GM10266 (cell line): Measurements from ENCODE around the gene KLF1.

Experiments used
- DNase-seq: peaks from one replicate; pipeline ENCODE4 v3.0.0; 2012; ENCODE audit errors: extremely low spot score
- CTCF ChIP-seq: IDR thresholded peaks from 2 replicates; pipeline ENCODE4 v1.5.1; 2012; ENCODE audit warnings: mild to moderate bottlenecking, low read depth; ENCODE audit not compliant: control insufficient read depth, insufficient read depth; ENCODE audit errors: missing control alignments

KLF1 gene

GRCh38 chr19:12872255-12872654 is 14.7 kb downstream of the KLF1 start:
- DNase-seq = no peak
- TF ChIP-seq CTCF = no peak

DNA sequence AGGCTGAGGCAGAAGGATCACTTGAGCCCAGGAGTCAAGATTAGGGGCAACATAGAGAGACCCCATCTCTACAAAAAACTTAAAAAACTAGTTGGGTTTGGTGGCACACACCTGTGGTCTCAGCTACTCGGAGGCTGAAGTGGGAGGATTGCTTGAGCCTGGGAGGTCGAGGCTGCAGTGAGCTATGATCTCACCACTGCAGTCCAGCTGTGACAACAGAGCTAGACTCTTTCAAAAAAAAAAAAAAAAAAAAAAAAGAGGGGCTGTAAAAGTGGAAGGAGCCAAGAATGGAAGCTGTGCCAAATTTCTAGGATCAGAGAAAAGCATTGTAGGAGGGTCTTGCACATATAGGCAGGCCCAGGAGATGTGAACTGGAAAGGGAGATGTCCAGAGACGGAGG is 15.3 kb downstream of the KLF1 start:
- no peak for TF ChIP-seq CTCF
- DNase-seq = no peak

DNA sequence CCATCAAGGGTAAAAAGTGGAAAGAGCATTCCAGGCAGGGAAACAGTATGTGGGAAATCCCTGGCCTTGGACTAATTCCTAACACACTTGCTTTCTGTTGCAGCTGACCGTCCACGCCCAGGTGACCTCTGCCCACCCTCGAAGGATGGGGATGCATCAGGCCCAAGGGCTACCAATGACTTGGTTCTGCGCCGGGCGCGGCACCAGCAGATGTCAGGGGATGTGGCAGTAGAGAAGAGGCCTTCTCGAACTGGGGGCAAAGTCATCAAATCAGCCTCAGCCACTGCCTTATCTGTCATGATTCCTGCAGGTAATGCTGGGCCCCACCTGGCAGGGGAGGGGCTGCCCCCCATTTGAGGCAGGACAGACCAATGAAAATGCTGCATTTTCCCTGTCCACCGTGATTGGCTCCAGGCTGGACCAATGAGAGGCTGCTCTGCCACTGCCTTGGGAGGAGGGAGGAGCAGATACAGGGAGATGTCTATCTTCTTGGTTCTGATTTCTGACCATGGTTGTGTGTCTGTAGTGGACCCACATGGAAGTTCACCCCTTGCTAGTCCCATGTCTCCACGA is 18.4 kb downstream of the KLF1 start:
- peak; percentile 72 for DNase-seq

DNA sequence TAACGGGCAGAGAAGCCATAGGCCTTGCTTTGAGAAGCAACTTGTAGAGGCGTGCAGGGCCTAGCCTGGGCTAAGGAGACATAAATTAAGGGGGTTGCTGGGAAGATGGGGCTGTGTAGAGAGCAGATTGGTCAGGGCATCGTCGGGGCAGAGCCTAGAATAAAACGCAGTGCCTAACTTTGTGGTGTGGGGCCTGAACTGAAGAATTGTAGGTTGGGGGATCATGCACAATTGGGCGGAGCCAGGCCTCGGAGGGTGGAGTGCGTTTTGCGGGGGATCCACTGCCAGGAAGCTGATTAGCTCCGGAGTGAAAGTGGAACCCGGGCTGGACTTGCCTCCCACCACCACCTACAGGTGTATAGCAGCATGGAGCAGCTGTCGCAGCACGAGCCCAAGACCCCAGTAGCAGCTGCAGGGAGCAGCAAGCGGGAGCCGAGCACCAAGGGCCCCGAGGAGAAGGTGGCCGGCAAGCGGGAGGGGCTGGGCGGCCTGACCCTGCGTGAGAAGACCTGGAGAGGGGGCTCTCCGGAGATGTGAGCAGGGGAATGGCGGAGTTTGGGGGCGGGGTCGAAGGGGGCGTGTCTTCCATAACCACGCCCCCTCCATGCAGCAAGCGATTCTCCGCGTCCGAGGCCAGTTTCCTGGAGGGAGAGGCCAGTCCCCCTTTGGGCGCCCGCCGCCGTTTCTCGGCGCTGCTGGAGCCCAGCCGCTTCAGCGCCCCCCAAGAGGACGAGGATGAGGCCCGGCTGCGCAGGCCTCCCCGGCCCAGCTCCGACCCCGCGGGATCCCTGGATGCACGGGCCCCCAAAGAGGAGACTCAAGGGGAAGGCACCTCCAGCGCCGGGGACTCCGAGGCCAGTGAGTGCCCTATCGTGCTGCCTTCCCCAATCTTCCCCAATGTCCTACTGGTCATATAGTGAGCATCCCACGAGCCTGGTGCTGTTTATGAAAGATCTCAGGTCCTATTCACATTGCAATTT is 19.6 kb downstream of the KLF1 start:
- TF ChIP-seq CTCF = peak; percentile 0
- DNase-seq = peak; percentile 96

More for the DNA sequence above, 18.4 kb downstream of the KLF1 start:
- TF ChIP-seq CTCF = no peak

GRCh38 chr19:12866416-12867119 is 20.4 kb downstream of the KLF1 start:
- no peak for TF ChIP-seq CTCF

DNA sequence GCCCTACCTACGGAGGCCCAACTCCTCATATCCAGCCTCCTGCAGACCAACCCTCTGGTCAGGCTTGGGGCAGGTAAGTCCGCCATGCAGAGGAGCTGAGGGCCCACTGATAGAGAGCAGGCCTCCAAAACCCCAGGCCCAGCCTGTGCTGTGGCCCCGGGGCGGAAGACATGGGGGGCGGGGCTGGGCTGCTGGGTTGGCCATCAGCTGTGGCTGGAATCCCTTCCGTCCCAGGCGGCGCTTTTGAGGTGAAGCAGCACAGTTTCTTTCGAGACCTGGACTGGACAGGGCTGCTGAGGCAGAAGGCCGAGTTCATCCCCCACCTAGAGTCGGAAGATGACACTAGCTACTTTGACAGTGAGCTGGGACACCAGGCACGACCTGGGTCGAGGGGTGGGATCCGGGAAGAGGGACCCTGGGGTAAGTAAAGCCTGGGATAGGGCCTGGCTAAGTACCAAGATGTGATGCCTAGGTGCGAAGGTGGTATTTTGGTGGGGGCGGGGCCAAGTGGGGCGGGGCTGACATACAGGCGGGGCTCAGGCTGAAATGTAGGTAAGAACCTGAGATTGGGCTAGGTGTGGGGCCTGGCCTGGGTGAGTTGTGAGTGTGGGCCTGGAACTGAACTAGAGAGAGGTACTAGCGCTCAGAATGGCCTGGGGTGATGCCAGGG is 21.1 kb downstream of the KLF1 start:
- no peak for DNase-seq
- no peak for TF ChIP-seq CTCF

More at GRCh38 chr19:12866416-12867119, 20.4 kb downstream of the KLF1 start:
- no peak for DNase-seq
